Measurements from ENCODE around the gene LRIT1. TPM values are rescaled to one million over a fixed set of nuclear protein-coding genes. Genes with fewer than 3 reads are reported as not detected.

The LRIT1 gene
- total RNA-seq, 1 experiment from 2014 or later: not detected

- in situ Hi-C loops (cut with HindIII; ENCODE audit: low pct_unique_long_range_greater_than_20kb, low sequenced_read_pairs): no loop called here
These were observed 39.0 kb downstream of the LRIT1 start for GRCh38 chr10:84202349-84202748.

GRCh38 chr10:84201682-84202081 is 39.7 kb downstream of the LRIT1 start:
- no peak for DNase-seq (ENCODE audit: low read depth, low spot score)
- in situ Hi-C loops (cut with HindIII; ENCODE audit: low pct_unique_long_range_greater_than_20kb, low sequenced_read_pairs): no loop called here

More at GRCh38 chr10:84202349-84202748, 39.0 kb downstream of the LRIT1 start:
- no peak for DNase-seq (ENCODE audit: low read depth, low spot score)

- in situ Hi-C loops (cut with HindIII; ENCODE audit: low pct_unique_long_range_greater_than_20kb, low sequenced_read_pairs): no loop called here
- DNase-seq (ENCODE audit: low read depth, low spot score): no peak
These were observed 40.1 kb downstream of the LRIT1 start for GRCh38 chr10:84201244-84201606.

GRCh38 chr10:84200537-84201243 is 40.7 kb downstream of the LRIT1 start:
- DNase-seq (ENCODE audit: low read depth, low spot score): no peak
- in situ Hi-C loops (cut with HindIII; ENCODE audit: low pct_unique_long_range_greater_than_20kb, low sequenced_read_pairs): no loop called here

GRCh38 chr10:84198206-84198915 is 43.0 kb downstream of the LRIT1 start:
- in situ Hi-C loops (cut with HindIII; ENCODE audit: low pct_unique_long_range_greater_than_20kb, low sequenced_read_pairs): no loop called here
- no peak for DNase-seq (ENCODE audit: low read depth, low spot score)

- DNase-seq (ENCODE audit: low read depth, low spot score): no peak
- in situ Hi-C loops (cut with HindIII; ENCODE audit: low pct_unique_long_range_greater_than_20kb, low sequenced_read_pairs): no loop called here
These were observed 43.7 kb downstream of the LRIT1 start for GRCh38 chr10:84197643-84198042.

GRCh38 chr10:84196941-84197340 is 44.4 kb downstream of the LRIT1 start:
- in situ Hi-C loops (cut with HindIII; ENCODE audit: low pct_unique_long_range_greater_than_20kb, low sequenced_read_pairs): no loop called here
- no peak for DNase-seq (ENCODE audit: low read depth, low spot score)

- in situ Hi-C loops (cut with HindIII; ENCODE audit: low pct_unique_long_range_greater_than_20kb, low sequenced_read_pairs): no loop called here
These were observed 45.3 kb downstream of the LRIT1 start for GRCh38 chr10:84196083-84196482.

GRCh38 chr10:84195044-84195830 is 46.1 kb downstream of the LRIT1 start:
- in situ Hi-C loops (cut with HindIII; ENCODE audit: low pct_unique_long_range_greater_than_20kb, low sequenced_read_pairs): no loop called here
- DNase-seq (ENCODE audit: low read depth, low spot score): no peak

More at GRCh38 chr10:84196083-84196482, 45.3 kb downstream of the LRIT1 start:
- no peak for DNase-seq (ENCODE audit: low read depth, low spot score)

GRCh38 chr10:84194424-84195043 is 46.8 kb downstream of the LRIT1 start, which contains the start of gene CDHR1:
TSS of gene CDHR1 (plus strand) at chr10:84194537. CDS start at chr10:84194761, 224 bp downstream.
- DNase-seq (ENCODE audit: low read depth, low spot score): no peak
- in situ Hi-C loops (cut with HindIII; ENCODE audit: low pct_unique_long_range_greater_than_20kb, low sequenced_read_pairs): no loop called here

GRCh38 chr10:84193846-84194423 is 47.4 kb downstream of the LRIT1 start:
- in situ Hi-C loops (cut with HindIII; ENCODE audit: low pct_unique_long_range_greater_than_20kb, low sequenced_read_pairs): no loop called here
- DNase-seq (ENCODE audit: low read depth, low spot score): no peak

- DNase-seq (ENCODE audit: low read depth, low spot score): no peak
- in situ Hi-C loops (cut with HindIII; ENCODE audit: low pct_unique_long_range_greater_than_20kb, low sequenced_read_pairs): no loop called here
These were observed 48.0 kb downstream of the LRIT1 start for GRCh38 chr10:84193327-84193726.

- in situ Hi-C loops (cut with HindIII; ENCODE audit: low pct_unique_long_range_greater_than_20kb, low sequenced_read_pairs): no loop called here
- DNase-seq (ENCODE audit: low read depth, low spot score): no peak
These were observed 50.2 kb downstream of the LRIT1 start for GRCh38 chr10:84191106-84191505.

GRCh38 chr10:84190621-84191020 is 50.7 kb downstream of the LRIT1 start:
- in situ Hi-C loops (cut with HindIII; ENCODE audit: low pct_unique_long_range_greater_than_20kb, low sequenced_read_pairs): no loop called here
- no peak for DNase-seq (ENCODE audit: low read depth, low spot score)

- DNase-seq (ENCODE audit: low read depth, low spot score): no peak
These were observed 52.5 kb downstream of the LRIT1 start for GRCh38 chr10:84188815-84189214.

GRCh38 chr10:84185526-84186175 is 55.7 kb downstream of the LRIT1 start:
- no peak for DNase-seq (ENCODE audit: low read depth, low spot score)
- in situ Hi-C loops (cut with HindIII; ENCODE audit: low pct_unique_long_range_greater_than_20kb, low sequenced_read_pairs): no loop called here

More at GRCh38 chr10:84188815-84189214, 52.5 kb downstream of the LRIT1 start:
- in situ Hi-C loops (cut with HindIII; ENCODE audit: low pct_unique_long_range_greater_than_20kb, low sequenced_read_pairs): no loop called here

- no peak for DNase-seq (ENCODE audit: low read depth, low spot score)
- in situ Hi-C loops (cut with HindIII; ENCODE audit: low pct_unique_long_range_greater_than_20kb, low sequenced_read_pairs): no loop called here
These were observed 56.8 kb downstream of the LRIT1 start for GRCh38 chr10:84184517-84184916.
